ENCODE measurements around the gene WNT8B. TPM values are rescaled to one million over a fixed set of nuclear protein-coding genes. Genes with fewer than 3 reads are reported as not detected.
A peak's percentile ranks its signal among the peaks of the same experiment; 100 is the strongest.

Gene WNT8B, protein sequence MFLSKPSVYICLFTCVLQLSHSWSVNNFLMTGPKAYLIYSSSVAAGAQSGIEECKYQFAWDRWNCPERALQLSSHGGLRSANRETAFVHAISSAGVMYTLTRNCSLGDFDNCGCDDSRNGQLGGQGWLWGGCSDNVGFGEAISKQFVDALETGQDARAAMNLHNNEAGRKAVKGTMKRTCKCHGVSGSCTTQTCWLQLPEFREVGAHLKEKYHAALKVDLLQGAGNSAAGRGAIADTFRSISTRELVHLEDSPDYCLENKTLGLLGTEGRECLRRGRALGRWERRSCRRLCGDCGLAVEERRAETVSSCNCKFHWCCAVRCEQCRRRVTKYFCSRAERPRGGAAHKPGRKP
- 0.16 and 0.43 TPM in 2 replicates for total RNA-seq

DNA sequence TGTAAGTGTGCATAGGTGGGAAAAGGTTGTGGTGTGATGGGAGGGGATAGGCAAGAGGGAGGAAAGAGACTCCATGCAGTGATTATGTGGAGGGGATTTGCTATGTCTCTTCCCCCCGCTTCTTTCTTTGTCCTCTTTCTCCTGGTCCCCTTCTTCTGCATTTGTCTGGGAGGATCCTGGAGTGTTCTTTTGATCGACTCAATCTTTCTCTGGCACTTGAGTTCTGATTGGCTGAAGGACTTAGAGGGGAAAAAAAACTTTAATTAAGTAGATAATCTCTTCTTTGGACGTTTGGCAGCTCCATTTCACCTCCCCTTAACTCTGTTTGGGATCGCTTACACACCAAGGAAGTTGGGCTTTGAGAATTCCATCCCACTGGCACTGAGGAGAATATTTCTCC, at the start of gene WNT8B:
WNT8B (plus strand) TSS at position 301 of the 400 bp plus-strand sequence. CDS start 160 bp downstream, outside the sequence.
- intact Hi-C loops (cut with micrococcal nuclease), result no loop called here
- H3K4me3 Mint-ChIP-seq, result no peak within 1 kb of the TSS
- H3K27ac Mint-ChIP-seq, result no peak within 1 kb of the TSS
- H3K27me3 Mint-ChIP-seq, result peaks cover 2% of the 10 kb centered on the region
- DNase-seq, result no peak
- peaks cover 19% of the 10 kb centered on the region for H3K36me3 Mint-ChIP-seq (ENCODE audit: low read depth)
- H3K9me3 Mint-ChIP-seq, result no peaks in the 10 kb centered on the region
- no peaks in the 10 kb centered on the region for H3K4me1 Mint-ChIP-seq

DNA sequence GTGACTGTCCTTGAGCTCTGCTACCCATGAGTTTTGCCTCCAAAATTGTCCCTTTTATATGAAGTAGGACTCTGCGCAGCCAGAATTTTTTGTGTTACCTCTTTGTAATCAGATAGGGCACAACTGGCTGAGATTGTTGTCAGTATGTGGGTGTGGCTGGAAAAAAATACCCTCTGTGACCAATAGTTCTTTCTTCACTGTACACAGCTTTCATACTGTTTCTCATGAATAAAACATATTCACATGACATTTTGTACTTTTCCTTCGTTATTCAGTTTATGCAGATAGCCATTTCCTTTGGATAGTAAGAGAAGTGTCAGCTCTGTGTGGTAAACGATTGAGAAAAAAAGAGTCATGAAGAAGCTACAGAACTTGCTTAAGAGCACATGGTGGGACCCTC, 49.6 kb upstream of the WNT8B start:
- no peak for DNase-seq
- no peak overlapping the region for H3K27ac Mint-ChIP-seq
- H3K9me3 Mint-ChIP-seq, result peaks cover 5% of the 10 kb centered on the region
- no peak overlapping the region for H3K4me3 Mint-ChIP-seq
- H3K4me1 Mint-ChIP-seq, result no peaks in the 10 kb centered on the region
- H3K27me3 Mint-ChIP-seq, result peaks cover 2% of the 10 kb centered on the region
- peaks cover 3% of the 10 kb centered on the region for H3K36me3 Mint-ChIP-seq (ENCODE audit: low read depth)
- intact Hi-C loops (cut with micrococcal nuclease), result no loop called here

DNA sequence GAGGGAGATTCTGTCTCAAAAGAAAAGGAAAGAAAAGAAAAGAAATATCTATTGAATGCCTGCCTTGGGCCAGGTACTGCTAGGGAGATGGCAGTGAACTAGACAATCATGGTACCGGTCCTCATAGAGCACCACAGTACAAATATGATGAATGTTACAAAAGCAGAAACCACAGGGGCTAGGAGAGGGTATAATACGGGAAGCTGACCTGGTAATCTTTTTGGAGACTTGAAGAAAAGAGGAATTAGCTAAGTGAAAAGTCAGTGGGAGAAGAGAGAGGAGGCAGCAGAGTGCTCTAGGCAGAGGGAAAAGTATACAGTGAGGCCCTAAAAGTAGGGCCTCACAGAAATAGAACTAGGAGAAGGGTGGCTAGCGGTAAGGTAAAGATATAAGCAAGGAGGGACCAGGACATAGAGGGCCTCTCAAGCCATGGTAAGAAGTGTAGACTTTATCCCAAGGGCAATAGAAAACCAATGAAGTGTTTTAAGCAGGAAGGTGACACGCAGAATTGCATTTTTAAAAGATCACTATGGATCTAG, 42.8 kb upstream of the WNT8B start:
- peaks cover 2% of the 10 kb centered on the region for H3K36me3 Mint-ChIP-seq (ENCODE audit: low read depth)
- H3K4me1 Mint-ChIP-seq, result no peaks in the 10 kb centered on the region
- intact Hi-C loops (cut with micrococcal nuclease), result no loop called here
- H3K4me3 Mint-ChIP-seq, result no peak overlapping the region
- no peaks in the 10 kb centered on the region for H3K9me3 Mint-ChIP-seq
- no peaks in the 10 kb centered on the region for H3K27me3 Mint-ChIP-seq
- H3K27ac Mint-ChIP-seq, result no peak overlapping the region
- DNase-seq, result no peak

DNA sequence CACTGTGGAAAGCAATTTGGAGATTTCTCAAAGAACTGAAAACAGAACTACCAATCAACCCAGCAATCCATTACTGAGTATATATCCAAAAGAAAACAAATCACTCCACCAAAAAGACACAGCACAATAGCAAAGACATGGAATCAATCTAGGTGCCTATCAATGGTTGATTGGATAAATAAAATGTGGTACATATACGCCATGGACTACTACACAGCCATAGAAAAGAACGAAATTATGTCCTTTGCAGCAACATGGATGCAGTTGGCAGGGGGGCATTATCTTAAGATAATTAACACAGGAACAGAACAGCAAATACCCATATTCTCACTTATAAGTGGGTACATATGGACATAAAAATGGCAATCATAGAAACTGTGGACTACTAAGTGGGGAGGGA, 35.4 kb upstream of the WNT8B start:
- DNase-seq, result no peak
- Mint-ChIP-seq H3K27me3 (peaks cover 3% of the 10 kb centered on the region), H3K27ac (no peak overlapping the region), H3K36me3 (ENCODE audit: low read depth) (peaks cover 2% of the 10 kb centered on the region), H3K4me3 (no peak overlapping the region), H3K4me1 (no peaks in the 10 kb centered on the region), H3K9me3 (no peaks in the 10 kb centered on the region)
- intact Hi-C loops (cut with micrococcal nuclease), result no loop called here

DNA sequence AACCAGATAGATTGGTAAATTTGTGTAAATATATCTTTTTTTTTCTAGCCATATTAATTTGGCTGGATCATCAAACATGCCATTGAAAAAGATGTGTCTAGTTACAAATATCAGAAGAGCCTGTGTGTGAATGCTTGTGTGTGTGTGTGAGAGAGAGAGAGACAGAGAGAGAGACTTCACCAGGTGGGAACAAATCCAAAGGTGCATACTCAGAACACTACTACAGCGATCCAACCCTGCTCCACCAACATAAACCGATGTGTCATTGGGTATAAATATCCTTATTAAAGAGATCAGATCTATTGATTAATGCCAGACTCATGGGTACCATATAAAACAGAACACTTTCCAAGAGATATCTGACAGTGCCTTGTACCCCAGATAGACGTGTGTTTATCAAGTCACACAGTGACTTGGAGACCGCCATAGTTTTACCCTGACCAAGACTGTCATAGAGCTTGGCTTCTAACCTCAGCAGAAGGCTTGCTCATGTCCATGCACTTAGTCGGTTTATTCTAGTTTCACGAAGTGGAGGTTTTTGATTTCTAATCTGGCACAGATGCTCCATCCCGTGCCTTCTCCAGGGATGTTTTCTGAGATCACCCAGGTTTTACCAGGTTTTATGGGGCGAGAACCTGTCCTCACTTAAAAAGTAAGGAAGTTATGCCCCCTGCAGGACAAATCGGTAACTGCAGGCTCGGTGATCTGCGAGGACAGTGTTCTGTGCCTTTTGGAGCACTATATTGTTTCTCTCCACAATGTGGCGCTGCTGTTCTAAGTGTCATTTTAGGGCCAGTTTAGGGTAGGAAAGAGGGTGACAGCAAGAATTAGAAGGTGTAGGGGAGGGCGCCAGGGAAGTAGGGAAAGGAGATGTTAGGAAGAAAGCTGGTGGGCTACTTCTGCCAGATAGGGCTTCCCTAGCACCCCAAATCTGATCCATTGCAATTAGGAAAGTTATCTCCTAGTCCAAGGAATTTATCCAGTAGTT, 29.3 kb upstream of the WNT8B start:
- Mint-ChIP-seq H3K36me3 (ENCODE audit: low read depth) (peaks cover 5% of the 10 kb centered on the region), H3K9me3 (no peaks in the 10 kb centered on the region), H3K27me3 (no peaks in the 10 kb centered on the region), H3K4me3 (no peak overlapping the region), H3K4me1 (peaks cover 12% of the 10 kb centered on the region), H3K27ac (peak overlapping the region; percentile 17)
- intact Hi-C loops (cut with micrococcal nuclease), result loop anchor here (1.0 kb wide), 6 partner anchors 49 to 95 kb away; no protein-coding TSS in a partner anchor
- DNase-seq, result peak; percentile 99

DNA sequence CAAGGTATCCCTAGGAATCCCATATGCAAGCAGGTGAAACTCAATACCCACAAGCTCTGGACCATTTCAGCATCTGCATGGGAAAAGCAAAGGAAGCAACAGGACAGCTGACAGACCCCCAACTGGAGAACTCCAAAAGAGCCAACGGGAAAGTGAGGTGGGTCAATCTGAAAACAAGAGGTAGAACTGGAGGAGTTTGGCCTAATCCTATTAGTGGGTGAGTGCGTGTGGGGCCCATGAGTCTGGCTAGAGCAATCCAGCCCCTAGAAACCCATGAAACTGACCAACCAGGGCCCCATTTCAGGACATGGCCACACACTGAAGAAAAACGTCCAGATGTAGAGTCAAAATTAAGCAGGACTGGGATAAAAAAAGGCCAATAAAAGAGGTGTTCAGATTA, 26.6 kb upstream of the WNT8B start:
- intact Hi-C loops (cut with micrococcal nuclease), result no loop called here
- Mint-ChIP-seq H3K36me3 (ENCODE audit: low read depth) (peaks cover 8% of the 10 kb centered on the region), H3K4me1 (peaks cover 12% of the 10 kb centered on the region), H3K27ac (no peak overlapping the region), H3K27me3 (no peaks in the 10 kb centered on the region), H3K9me3 (no peaks in the 10 kb centered on the region), H3K4me3 (no peak overlapping the region)
- no peak for DNase-seq

DNA sequence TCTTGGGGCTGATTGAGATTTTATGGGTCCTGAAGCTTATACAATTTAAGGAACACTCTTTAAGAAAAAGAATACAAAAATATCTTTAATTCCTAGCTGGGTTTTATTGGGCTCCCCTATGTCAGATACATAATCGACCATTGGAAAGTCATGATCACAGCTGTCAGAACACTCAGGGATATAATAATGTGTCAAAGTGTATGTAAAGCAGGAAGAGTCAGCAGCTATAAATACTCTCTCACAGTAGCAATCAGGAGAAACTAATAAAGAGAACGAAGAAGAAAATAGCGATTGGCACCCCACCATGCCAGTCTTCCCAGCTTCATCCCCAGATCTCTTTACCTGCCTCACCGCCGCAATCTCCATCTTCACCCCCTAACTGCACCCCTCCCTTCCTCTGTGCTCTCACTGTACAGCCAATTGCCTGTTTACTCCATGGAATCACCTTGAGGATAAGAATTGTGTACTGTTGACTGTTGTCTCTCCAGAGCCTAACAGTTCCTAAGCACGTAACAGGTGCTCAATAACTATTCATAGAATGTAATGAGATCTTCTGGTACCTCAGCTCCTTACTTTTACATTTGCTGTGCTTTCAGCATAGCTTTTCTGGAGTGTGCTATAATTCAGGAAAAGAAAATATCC, 24.0 kb upstream of the WNT8B start:
- Mint-ChIP-seq H3K27ac (no peak overlapping the region), H3K9me3 (no peaks in the 10 kb centered on the region), H3K27me3 (no peaks in the 10 kb centered on the region), H3K36me3 (ENCODE audit: low read depth) (peaks cover 8% of the 10 kb centered on the region), H3K4me3 (no peak overlapping the region), H3K4me1 (peaks cover 3% of the 10 kb centered on the region)
- intact Hi-C loops (cut with micrococcal nuclease), result no loop called here
- DNase-seq, result no peak

DNA sequence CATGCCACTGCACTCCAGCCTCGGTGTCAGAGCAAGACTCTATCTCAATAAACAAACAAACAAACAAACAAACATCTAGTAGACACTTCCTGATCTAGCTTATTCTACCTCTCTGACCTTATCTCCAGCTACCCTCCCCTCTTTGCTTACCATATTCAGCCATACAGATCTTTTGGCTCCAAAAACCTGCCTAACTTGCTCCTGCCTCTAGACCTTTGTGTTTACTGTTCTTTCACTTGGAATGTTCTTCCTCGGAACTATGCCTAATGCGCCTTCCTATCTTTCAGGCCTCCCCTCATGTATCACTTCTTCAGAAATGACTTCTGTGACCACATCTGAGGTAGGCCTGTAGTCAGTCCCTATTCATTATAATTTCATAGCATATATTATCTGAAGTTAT, 20.3 kb upstream of the WNT8B start:
- intact Hi-C loops (cut with micrococcal nuclease), result no loop called here
- Mint-ChIP-seq H3K27ac (no peak overlapping the region), H3K4me1 (no peaks in the 10 kb centered on the region), H3K36me3 (ENCODE audit: low read depth) (peaks cover 8% of the 10 kb centered on the region), H3K9me3 (no peaks in the 10 kb centered on the region), H3K4me3 (no peak overlapping the region), H3K27me3 (no peaks in the 10 kb centered on the region)
- DNase-seq, result no peak

DNA sequence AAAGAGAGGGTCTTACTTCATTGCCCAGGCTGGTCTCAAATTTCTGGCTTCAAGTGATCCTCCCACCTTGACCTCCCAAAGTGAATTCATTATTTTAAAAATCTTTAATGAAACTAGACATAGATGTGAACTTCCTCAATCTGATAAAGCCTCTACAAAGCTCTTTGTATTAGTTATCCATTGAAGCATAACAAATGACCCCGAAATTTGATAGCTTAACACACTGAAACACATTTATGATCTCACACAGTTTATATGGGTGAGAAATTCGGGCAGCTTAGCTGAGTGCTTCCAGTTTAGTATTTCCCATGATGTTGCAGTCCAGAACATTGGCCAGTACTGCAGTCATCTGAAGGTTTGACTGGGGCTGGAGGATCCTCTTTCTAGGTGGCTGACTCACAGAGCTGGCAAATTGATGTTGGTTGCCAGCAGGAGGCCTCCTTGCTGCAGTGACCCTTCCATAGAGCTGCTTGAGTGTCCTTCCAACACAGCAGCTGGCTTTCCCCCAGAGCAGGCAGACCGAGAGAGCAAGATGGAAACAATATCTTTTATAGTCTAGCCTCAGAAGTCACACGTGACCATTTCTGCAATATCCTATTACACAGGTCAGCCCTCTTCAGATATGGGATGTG, 16.6 kb upstream of the WNT8B start:
- Mint-ChIP-seq H3K27ac (no peak overlapping the region), H3K9me3 (no peaks in the 10 kb centered on the region), H3K4me3 (no peak overlapping the region), H3K4me1 (no peaks in the 10 kb centered on the region), H3K36me3 (ENCODE audit: low read depth) (peaks cover 4% of the 10 kb centered on the region), H3K27me3 (no peaks in the 10 kb centered on the region)
- intact Hi-C loops (cut with micrococcal nuclease), result no loop called here
- DNase-seq, result no peak

DNA sequence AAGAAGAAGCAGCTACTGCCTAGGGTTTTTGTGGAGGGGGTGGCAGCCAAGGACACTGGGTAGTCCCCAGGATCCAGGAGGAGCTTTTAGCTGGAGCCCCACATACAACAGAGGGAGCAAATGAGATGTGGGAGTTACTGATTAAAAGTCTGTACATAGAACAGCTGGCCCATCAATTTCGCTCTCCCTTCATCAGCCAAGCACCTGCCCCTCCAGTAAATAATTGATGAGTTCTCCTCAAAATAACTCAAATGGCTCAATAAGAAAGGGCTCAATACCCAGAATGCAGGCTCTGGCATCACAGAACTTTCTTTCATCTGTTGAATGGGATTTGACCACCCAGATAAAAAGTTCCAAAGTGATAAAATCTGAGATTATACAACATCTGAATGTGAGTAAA, 15.1 kb upstream of the WNT8B start:
- no peak for DNase-seq
- no peak overlapping the region for H3K27ac Mint-ChIP-seq
- no peaks in the 10 kb centered on the region for H3K4me1 Mint-ChIP-seq
- H3K27me3 Mint-ChIP-seq, result no peaks in the 10 kb centered on the region
- H3K4me3 Mint-ChIP-seq, result no peak overlapping the region
- intact Hi-C loops (cut with micrococcal nuclease), result no loop called here
- H3K9me3 Mint-ChIP-seq, result no peaks in the 10 kb centered on the region
- peaks cover 4% of the 10 kb centered on the region for H3K36me3 Mint-ChIP-seq (ENCODE audit: low read depth)

DNA sequence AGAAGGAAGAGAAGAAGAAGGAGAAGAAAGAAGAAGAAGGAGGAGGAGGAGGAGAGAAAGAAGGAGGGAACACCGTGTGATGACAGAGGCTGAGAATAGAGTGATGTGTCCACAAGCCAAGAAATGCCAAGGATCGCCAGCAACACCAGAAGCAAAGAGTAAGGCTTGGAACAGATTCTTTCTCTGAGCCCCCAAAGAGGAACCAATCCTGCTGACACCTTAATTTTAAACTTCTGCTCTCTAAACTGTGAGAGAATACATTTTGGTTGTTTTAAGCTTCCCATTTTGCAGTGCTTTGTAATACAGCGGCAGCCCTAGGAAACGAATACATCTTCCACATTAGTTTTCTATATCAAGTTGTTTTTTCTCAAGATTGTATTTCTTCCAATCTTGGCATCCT, 13.9 kb upstream of the WNT8B start:
- no peak for DNase-seq
- intact Hi-C loops (cut with micrococcal nuclease), result no loop called here
- no peak overlapping the region for H3K4me3 Mint-ChIP-seq
- H3K36me3 Mint-ChIP-seq (ENCODE audit: low read depth), result peaks cover 4% of the 10 kb centered on the region
- no peaks in the 10 kb centered on the region for H3K27me3 Mint-ChIP-seq
- no peaks in the 10 kb centered on the region for H3K4me1 Mint-ChIP-seq
- no peak overlapping the region for H3K27ac Mint-ChIP-seq
- no peaks in the 10 kb centered on the region for H3K9me3 Mint-ChIP-seq

DNA sequence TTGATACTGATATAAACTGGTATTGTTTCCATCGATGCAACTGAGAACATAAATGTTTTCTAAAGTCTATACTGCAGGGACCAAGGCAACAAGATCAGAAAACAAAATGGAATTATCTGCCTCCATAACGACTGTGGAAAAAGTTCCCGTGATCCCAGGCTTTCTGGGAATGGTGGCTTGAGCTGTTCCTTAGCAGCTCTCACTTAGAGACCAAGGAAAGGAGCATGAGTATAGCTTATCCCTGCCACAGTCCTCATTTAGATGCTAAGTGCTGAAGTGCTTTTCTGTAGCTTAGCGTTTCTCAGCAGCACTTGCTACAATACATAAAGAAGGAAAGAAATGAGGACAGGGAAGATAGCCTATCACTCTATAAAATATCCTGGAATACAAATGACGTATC, 5.5 kb downstream of the WNT8B start:
- no peaks in the 10 kb centered on the region for H3K27me3 Mint-ChIP-seq
- no peak for DNase-seq
- no peaks in the 10 kb centered on the region for H3K4me1 Mint-ChIP-seq

DNA sequence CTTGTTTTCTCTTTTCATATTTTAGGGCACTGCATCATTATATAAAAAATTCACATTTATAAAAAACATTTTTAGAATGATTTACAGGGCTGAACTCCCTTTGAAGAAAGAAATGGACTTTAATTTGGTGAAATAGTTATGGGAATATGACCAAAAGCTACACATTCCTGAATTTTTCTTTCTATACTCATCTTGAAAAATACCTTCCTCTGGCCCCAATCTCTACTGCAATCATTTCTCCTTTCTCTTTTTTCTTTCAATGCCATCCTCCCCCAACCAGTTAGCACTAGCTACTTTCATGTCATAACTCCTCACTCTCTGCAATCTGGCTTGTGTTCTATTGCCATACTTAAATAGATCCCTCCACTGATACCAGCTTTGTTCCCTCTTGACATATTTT, 6.2 kb downstream of the WNT8B start:
- H3K27me3 Mint-ChIP-seq, result no peaks in the 10 kb centered on the region
- intact Hi-C loops (cut with micrococcal nuclease), result no loop called here
- no peaks in the 10 kb centered on the region for H3K9me3 Mint-ChIP-seq
- H3K36me3 Mint-ChIP-seq (ENCODE audit: low read depth), result peaks cover 15% of the 10 kb centered on the region
- no peak for DNase-seq
- no peaks in the 10 kb centered on the region for H3K4me1 Mint-ChIP-seq
- H3K4me3 Mint-ChIP-seq, result no peak overlapping the region
- H3K27ac Mint-ChIP-seq, result no peak overlapping the region

More for the DNA sequence above, 5.5 kb downstream of the WNT8B start:
- H3K36me3 Mint-ChIP-seq (ENCODE audit: low read depth), result peaks cover 15% of the 10 kb centered on the region
- intact Hi-C loops (cut with micrococcal nuclease), result no loop called here
- no peaks in the 10 kb centered on the region for H3K9me3 Mint-ChIP-seq
- H3K4me3 Mint-ChIP-seq, result no peak overlapping the region
- no peak overlapping the region for H3K27ac Mint-ChIP-seq
